ENCODE results near the gene SCFD2. TPM values are rescaled to one million over a fixed set of nuclear protein-coding genes. Genes with fewer than 3 reads are reported as not detected.

SCFD2 gene
- total and polyA plus RNA-seq, 10 of the 15 experiments (the other 5 are each of a cell fraction or from before 2014, with no cell fraction given) = 4.8 to 37.6 (median 24.9) TPM

DNA sequence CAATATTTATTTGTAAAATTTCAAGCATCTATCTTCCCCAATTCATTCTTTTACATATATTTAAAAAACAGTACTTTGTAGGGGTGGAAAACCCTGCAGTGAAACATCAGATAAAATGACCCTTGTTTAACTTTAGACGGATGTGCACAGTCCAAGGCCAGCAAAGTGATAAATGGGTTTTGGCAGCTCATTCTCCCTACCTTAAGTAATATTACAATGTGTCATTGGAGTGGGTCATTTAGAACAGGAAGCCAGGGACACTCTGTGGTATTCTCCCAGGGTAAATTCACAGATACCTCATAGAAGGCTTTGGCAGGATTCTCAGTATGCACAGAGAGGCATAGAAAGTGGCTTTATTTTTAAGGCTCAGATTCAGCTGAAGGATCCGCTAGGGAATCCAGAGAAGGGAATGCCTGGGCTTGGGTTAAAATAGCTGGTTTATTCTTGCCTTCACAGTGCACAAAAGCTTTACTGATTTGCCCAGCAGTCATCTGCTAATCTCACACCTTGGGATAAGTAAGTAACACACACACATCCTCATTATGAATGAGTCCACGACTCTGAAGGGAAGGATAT is 297.0 kb downstream of the SCFD2 start:
- Histone ChIP-seq H3K9ac (ENCODE audit: control insufficient read depth, insufficient read depth, low read length) (no peak overlapping the region), H3K27me3 (replicated peaks in 1 of 2; ENCODE audit: control insufficient read depth in 2 of 2, insufficient read depth in 2 of 2, low read length in 1 of 2) (no peaks in the 10 kb centered on the region), H2AFZ (ENCODE audit: control insufficient read depth, low read depth, low read length) (no peak overlapping the region), H3K4me1 (ENCODE audit: control insufficient read depth, insufficient read depth, low read length) (no peaks in the 10 kb centered on the region), H4K20me1 (ENCODE audit: control insufficient read depth, insufficient read depth) (no peaks in the 10 kb centered on the region), H3K36me3 (ENCODE audit: control insufficient read depth in 2 of 2, insufficient read depth in 2 of 2, low read length in 1 of 2) (no peaks in the 10 kb centered on the region; a peak in 1 of 4 replicates), H3K9me3 (replicated peaks; ENCODE audit: control insufficient read depth, insufficient read depth, low read length) (peaks cover 6% of the 10 kb centered on the region; the same call in 2 of the 3 replicates), H3K4me2 (ENCODE audit: control insufficient read depth, insufficient read depth) (no peak overlapping the region), H3K27ac (ENCODE audit: control insufficient read depth, insufficient read depth) (no peak overlapping the region), H3K4me3 (no peak overlapping the region), H3K79me2 (ENCODE audit: control insufficient read depth, insufficient read depth, low read length) (no peaks in the 10 kb centered on the region)
- ATAC-seq (no peak), DNase-seq (ENCODE audit: low read depth, low spot score) (no peak), FAIRE-seq (no peak)
- SMC1A ChIA-PET (ENCODE audit: uncharacterized antibody, unreplicated experiment) = interaction anchor here (1.7 kb wide), 1 partner anchor 13 kb away, joined by 8 read pairs; no protein-coding TSS in a partner anchor
- RAD21 ChIA-PET (ENCODE audit: unreplicated experiment) = no interaction called here
- WGBS (ENCODE audit: insufficient coverage, insufficient replicate concordance, low lambda C conversion rate, missing lambda C conversion rate) = 98% methylated on average over 3 of the region's 3 CpGs
- intact Hi-C loops (cut with micrococcal nuclease; ENCODE audit: unreplicated experiment) (no loop called here), in situ Hi-C loops (cut with MboI) (no loop called here)
- CTCF ChIA-PET = no interaction called here
- POLR2A ChIA-PET = no interaction called here
- no TSS peak for BruUV-seq (replicated peaks)
- TF ChIP-seq POLR2AphosphoS2 (IDR thresholded peaks at IDR 0.05; ENCODE audit: low read depth, low read length) (no peak), POU2F2 (IDR thresholded peaks at IDR 0.05; ENCODE audit: borderline replicate concordance, low read depth, low read length) (no peak), GABPA (IDR thresholded peaks at IDR 0.05; ENCODE audit: low read depth) (no peak), CUX1 (IDR thresholded peaks at IDR 0.05; ENCODE audit: insufficient replicate concordance, low read depth, low read length) (no peak), ATF2 (IDR thresholded peaks at IDR 0.05; ENCODE audit: low read length) (no peak), TAF1 (IDR thresholded peaks at IDR 0.05; ENCODE audit: borderline replicate concordance, low read depth, low read length) (no peak), BHLHE40 (IDR thresholded peaks at IDR 0.05; ENCODE audit: borderline replicate concordance in 1 of 2, low read depth in 2 of 2, low read length in 1 of 2) (no peak), CEBPZ (IDR thresholded peaks at IDR 0.05; ENCODE audit: low read depth, low read length) (no peak), ZNF384 (IDR thresholded peaks at IDR 0.05; ENCODE audit: borderline replicate concordance, low read depth, low read length) (no peak), MYC (IDR thresholded peaks at IDR 0.05; ENCODE audit: insufficient read depth, insufficient read length, insufficient replicate concordance, low read length, severe bottlenecking) (no peak), ATF3 (IDR thresholded peaks at IDR 0.05; ENCODE audit: borderline replicate concordance, extremely low read depth, low read depth, low read length) (no peak), RBBP5 (conservative IDR thresholded peaks at IDR 0.05) (no peak), SMC3 (IDR thresholded peaks at IDR 0.05; ENCODE audit: borderline replicate concordance, low read length) (no peak)
